ENCODE data around the gene TBL3.

TBL3 gene

GRCh38 chr16:1975432-1976215 lies 3.8 kb downstream of the TBL3 start:
- TF ChIP-seq SIN3A (IDR thresholded peaks at IDR 0.05; ENCODE audit: borderline replicate concordance, insufficient read depth, low read length) (no peak), POLR2AphosphoS5 (IDR thresholded peaks at IDR 0.05; ENCODE audit: low read depth, low read length) (no peak), TAF1 (IDR thresholded peaks at IDR 0.05; ENCODE audit: borderline replicate concordance, insufficient read depth, low read length) (no peak), FOXP2 (optimal IDR thresholded peaks at IDR 0.05; ENCODE audit: borderline replicate concordance, extremely low read depth, extremely low read length, insufficient read depth) (no peak)
- TF ChIP-seq, protein P1, sequence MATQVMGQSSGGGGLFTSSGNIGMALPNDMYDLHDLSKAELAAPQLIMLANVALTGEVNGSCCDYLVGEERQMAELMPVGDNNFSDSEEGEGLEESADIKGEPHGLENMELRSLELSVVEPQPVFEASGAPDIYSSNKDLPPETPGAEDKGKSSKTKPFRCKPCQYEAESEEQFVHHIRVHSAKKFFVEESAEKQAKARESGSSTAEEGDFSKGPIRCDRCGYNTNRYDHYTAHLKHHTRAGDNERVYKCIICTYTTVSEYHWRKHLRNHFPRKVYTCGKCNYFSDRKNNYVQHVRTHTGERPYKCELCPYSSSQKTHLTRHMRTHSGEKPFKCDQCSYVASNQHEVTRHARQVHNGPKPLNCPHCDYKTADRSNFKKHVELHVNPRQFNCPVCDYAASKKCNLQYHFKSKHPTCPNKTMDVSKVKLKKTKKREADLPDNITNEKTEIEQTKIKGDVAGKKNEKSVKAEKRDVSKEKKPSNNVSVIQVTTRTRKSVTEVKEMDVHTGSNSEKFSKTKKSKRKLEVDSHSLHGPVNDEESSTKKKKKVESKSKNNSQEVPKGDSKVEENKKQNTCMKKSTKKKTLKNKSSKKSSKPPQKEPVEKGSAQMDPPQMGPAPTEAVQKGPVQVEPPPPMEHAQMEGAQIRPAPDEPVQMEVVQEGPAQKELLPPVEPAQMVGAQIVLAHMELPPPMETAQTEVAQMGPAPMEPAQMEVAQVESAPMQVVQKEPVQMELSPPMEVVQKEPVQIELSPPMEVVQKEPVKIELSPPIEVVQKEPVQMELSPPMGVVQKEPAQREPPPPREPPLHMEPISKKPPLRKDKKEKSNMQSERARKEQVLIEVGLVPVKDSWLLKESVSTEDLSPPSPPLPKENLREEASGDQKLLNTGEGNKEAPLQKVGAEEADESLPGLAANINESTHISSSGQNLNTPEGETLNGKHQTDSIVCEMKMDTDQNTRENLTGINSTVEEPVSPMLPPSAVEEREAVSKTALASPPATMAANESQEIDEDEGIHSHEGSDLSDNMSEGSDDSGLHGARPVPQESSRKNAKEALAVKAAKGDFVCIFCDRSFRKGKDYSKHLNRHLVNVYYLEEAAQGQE (IDR thresholded peaks at IDR 0.05; ENCODE audit: insufficient read depth in 1 of 2, low read depth in 2 of 2, low read length in 2 of 2): no peak

DNA sequence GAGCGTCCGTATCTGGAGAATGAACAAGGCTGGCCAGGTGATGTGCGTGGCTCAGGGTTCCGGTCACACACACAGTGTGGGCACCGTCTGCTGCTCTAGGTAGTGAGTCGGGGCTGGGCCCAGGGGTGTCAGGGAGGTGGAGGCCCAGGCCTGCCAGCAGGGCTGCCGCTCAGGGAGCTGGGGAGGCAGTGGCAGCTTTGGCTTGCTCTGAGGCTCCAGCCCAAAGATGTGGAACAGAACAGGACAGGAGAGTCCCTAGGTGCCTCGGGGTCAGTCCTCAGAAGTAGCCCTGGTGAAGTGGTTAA lies 4.3 kb downstream of the TBL3 start:
- TF ChIP-seq SIN3A (IDR thresholded peaks at IDR 0.05; ENCODE audit: borderline replicate concordance, insufficient read depth, low read length): no peak
- no peak for TF ChIP-seq POLR2AphosphoS5 (IDR thresholded peaks at IDR 0.05; ENCODE audit: low read depth, low read length)
- no peak for TF ChIP-seq TAF1 (IDR thresholded peaks at IDR 0.05; ENCODE audit: borderline replicate concordance, insufficient read depth, low read length)

- no peak for TF ChIP-seq TAF1 (IDR thresholded peaks at IDR 0.05; ENCODE audit: borderline replicate concordance, insufficient read depth, low read length)
- TF ChIP-seq FOXP2 (optimal IDR thresholded peaks at IDR 0.05; ENCODE audit: borderline replicate concordance, extremely low read depth, extremely low read length, insufficient read depth): no peak
- TF ChIP-seq, protein P1 (IDR thresholded peaks at IDR 0.05; ENCODE audit: insufficient read depth in 1 of 2, low read depth in 2 of 2, low read length in 2 of 2): no peak
- no peak for TF ChIP-seq POLR2AphosphoS5 (IDR thresholded peaks at IDR 0.05; ENCODE audit: low read depth, low read length)
- TF ChIP-seq SIN3A (IDR thresholded peaks at IDR 0.05; ENCODE audit: borderline replicate concordance, insufficient read depth, low read length): no peak
Measured at GRCh38 chr16:1976951-1977874, 5.4 kb downstream of the TBL3 start.

DNA sequence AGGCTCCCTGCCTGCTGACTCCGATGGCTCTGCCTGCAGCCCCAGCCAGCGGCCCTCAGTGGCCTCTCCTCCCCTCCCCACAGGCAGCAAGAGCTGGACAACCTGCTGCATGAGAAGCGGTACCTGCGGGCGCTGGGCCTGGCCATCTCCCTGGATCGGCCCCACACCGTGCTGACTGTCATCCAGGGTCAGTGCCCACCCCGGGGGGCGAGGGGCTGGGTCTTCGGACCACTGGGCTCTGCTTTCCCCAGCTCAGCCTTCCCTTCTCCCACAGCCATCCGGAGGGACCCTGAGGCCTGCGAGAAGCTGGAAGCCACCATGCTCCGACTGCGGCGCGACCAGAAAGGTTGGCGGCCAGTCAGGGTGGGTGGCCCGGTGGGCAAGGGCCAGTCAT lies 6.0 kb downstream of the TBL3 start:
- TF ChIP-seq SIN3A (IDR thresholded peaks at IDR 0.05; ENCODE audit: borderline replicate concordance, insufficient read depth, low read length) (no peak), POLR2AphosphoS5 (IDR thresholded peaks at IDR 0.05; ENCODE audit: low read depth, low read length) (no peak), TAF1 (IDR thresholded peaks at IDR 0.05; ENCODE audit: borderline replicate concordance, insufficient read depth, low read length) (no peak)
- TF ChIP-seq, protein P1 (IDR thresholded peaks at IDR 0.05; ENCODE audit: insufficient read depth in 1 of 2, low read depth in 2 of 2, low read length in 2 of 2): no peak

DNA sequence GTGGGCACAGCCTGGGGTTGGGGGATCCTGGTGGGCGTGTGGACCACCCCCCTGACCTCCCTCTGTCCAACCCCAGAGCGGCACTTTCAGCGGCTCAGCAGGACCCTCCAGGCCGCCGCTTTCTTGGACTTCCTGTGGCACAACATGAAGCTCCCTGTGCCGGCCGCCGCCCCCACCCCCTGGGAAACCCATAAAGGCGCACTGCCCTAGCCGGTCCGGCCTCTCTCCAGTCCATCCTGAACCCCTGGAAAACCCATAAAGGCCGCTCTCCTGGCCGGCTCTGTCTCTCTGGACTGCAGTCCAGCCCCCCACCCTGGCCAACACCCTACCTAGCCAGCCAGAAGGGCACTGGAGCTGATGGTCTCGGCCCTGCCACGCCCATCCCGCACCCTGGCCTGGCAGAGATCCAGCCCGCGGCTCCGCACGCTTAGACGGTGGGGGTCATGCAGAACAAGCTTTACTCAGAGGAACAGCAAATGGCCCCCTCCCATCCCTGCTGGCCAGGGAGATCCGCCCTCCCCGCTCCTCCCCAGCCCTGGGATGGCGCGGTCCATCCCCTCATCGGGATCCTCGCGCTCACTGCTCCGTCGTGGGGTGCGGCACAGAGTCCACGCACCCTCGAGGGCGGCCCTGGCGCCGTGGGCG lies 6.7 kb downstream of the TBL3 start:
- TF ChIP-seq TAF1 (IDR thresholded peaks at IDR 0.05; ENCODE audit: borderline replicate concordance, insufficient read depth, low read length) (no peak), SIN3A (IDR thresholded peaks at IDR 0.05; ENCODE audit: borderline replicate concordance, insufficient read depth, low read length) (no peak), POLR2AphosphoS5 (IDR thresholded peaks at IDR 0.05; ENCODE audit: low read depth, low read length) (no peak), FOXP2 (optimal IDR thresholded peaks at IDR 0.05; ENCODE audit: borderline replicate concordance, extremely low read depth, extremely low read length, insufficient read depth) (no peak)
- TF ChIP-seq, protein P1 (IDR thresholded peaks at IDR 0.05; ENCODE audit: insufficient read depth in 1 of 2, low read depth in 2 of 2, low read length in 2 of 2): no peak
